Neural progenitor cell (in vitro differentiated cells): ENCODE data around the gene TMEM52B. TPM values are rescaled to one million over a fixed set of nuclear protein-coding genes. Genes with fewer than 3 reads are reported as not detected.

ENCODE experiments used
- DNase-seq: peaks from one replicate; pipeline ENCODE4 v3.0.0-alpha.2; 2016; ENCODE audit warnings: low spot score
- H2AFZ ChIP-seq: fragments of 200-600 bp; sonication (generic); replicated peaks from 2 replicates; pipeline ENCODE4 v1.6.1; 2016; ENCODE audit warnings: antibody characterized with exemption
- H3F3A ChIP-seq: fragments of 200-600 bp; sonication (generic); 2 replicates; pipeline ENCODE4 v1.6.1; 2016; ENCODE audit warnings: antibody characterized with exemption, low read depth
- H3K27ac ChIP-seq: fragments of 200-600 bp; sonication (generic); 2 replicates; pipeline ENCODE4 v1.5.1; 2016; ENCODE audit warnings: mild to moderate bottlenecking
- H3K27me3 ChIP-seq: fragments of 200-600 bp; sonication (generic); 2 replicates; pipeline ENCODE4 v1.6.1; 2016; ENCODE audit warnings: mild to moderate bottlenecking, moderate library complexity
- H3K36me3 ChIP-seq: fragments of 200-600 bp; sonication (generic); 2 replicates; pipeline ENCODE4 v1.5.1; 2016
- H3K4me1 ChIP-seq: fragments of 200-600 bp; sonication (generic); 2 replicates; pipeline ENCODE4 v1.6.1; 2016; ENCODE audit warnings: mixed run types
- H3K4me2 ChIP-seq: fragments of 200-600 bp; sonication (generic); 2 replicates; pipeline ENCODE4 v1.6.1; 2016
- H3K4me3 ChIP-seq: fragments of 200-600 bp; sonication (generic); 2 replicates; pipeline ENCODE4 v1.5.1; 2016
- H3K79me2 ChIP-seq: fragments of 200-600 bp; sonication (generic); 2 replicates; pipeline ENCODE4 v1.6.1; 2016; ENCODE audit warnings: low read depth
- H3K9ac ChIP-seq: fragments of 200-600 bp; sonication (generic); 2 replicates; pipeline ENCODE4 v1.6.1; 2016
- H3K9me3 ChIP-seq: fragments of 200-600 bp; sonication (generic); 2 replicates; pipeline ENCODE4 v1.5.1; 2016; ENCODE audit warnings: low read depth
- H4K20me1 ChIP-seq: fragments of 200-600 bp; sonication (generic); 2 replicates; pipeline ENCODE4 v1.6.1; 2016; ENCODE audit warnings: low read depth
- H3K27ac Mint-ChIP-seq: 3 replicates; pipeline ENCODE4 v1.8.0; 2021; ENCODE audit warnings: mixed read lengths
- H3K27me3 Mint-ChIP-seq: 2 replicates; pipeline ENCODE4 v1.8.0; 2022; ENCODE audit warnings: low read depth, mild to moderate bottlenecking, inconsistent platforms, moderate library complexity, mixed read lengths; ENCODE audit not compliant: insufficient read depth
- H3K36me3 Mint-ChIP-seq: 3 replicates; pipeline ENCODE4 v1.8.0; 2021; ENCODE audit warnings: mixed read lengths
- H3K4me1 Mint-ChIP-seq: 3 replicates; pipeline ENCODE4 v1.8.0; 2021; ENCODE audit warnings: mixed read lengths
- H3K4me3 Mint-ChIP-seq: 3 replicates; pipeline ENCODE4 v1.8.0; 2021; ENCODE audit warnings: mild to moderate bottlenecking, moderate library complexity, mixed read lengths
- H3K9me3 Mint-ChIP-seq: 3 replicates; pipeline ENCODE4 v1.8.0; 2020; ENCODE audit warnings: mixed read lengths
- EZH2 ChIP-seq: fragments of 200-600 bp; sonication (generic); IDR thresholded peaks from 2 replicates; pipeline ENCODE4 v1.6.1; 2017; ENCODE audit warnings: antibody characterized with exemption, mild to moderate bottlenecking, moderate library complexity
- EZH2phosphoT487 ChIP-seq: fragments of 200-600 bp; sonication (generic); IDR thresholded peaks from 2 replicates; pipeline ENCODE4 v1.6.1; 2017; ENCODE audit warnings: antibody characterized with exemption
- total RNA-seq: library from RNA; depleted of rRNA; stranded (reverse); fragments of >200 nt; gene quantifications from 2 replicates; pipeline ENCODE4 v1.2.3, GENCODE V29; 2015; ENCODE audit warnings: low replicate concordance
- TF ChIP-seq, protein P1 (sequence below): fragments of 200-600 bp; sonication (generic); IDR thresholded peaks from 2 replicates; pipeline ENCODE4 v1.5.1; 2017; ENCODE audit warnings: antibody characterized with exemption, mild to moderate bottlenecking

TMEM52B gene
- total RNA-seq, 1 donor from 2014 or later: not detected

DNA sequence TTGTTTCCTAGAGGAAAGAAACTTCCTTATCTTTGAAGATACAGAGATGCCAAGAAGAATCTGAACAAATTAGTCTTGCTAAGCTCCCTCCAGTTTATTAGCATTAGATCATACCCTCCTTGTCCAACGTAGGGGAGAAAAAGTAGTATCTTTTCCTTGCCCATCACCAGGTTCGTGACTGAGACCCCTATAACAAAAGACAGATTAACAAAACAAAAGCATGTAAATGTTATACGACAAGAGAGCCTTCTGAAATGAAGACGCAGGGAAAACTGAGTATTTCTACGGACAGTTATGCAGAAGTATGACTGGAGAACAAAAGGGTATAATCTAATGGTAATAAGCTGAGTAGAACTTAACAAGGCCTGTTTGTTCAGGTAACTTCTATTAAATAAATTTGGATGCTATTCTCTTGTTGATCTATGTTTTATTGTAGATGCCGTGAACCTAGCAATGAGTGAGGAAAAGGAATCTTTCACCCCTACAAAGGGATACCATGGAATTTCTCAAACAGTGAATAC lies 45.9 kb upstream of the TMEM52B start:
- no peaks in the 10 kb centered on the region for H3K27me3 Mint-ChIP-seq
- peaks cover 3% of the 10 kb centered on the region for H3K4me1 Mint-ChIP-seq
- no peak overlapping the region for H3K4me2 ChIP-seq

DNA sequence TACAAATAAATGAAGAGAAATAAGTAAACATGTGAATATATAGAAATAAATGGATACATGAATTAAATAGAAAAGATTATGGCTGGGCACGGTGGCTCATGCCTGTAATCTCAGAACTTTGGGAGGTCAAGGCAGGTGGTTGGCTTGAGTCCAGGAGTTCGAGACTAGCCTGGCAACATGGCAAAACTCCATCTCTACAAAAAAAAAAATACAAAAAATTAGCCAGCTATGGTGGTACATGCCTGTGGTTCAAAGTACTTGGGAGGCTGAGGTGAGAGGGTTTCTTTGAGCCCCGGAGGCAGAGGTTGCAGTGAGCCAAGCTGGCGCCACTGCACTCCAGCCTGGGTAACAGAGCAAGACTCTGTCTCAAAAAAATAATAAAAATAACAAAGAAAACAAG lies 43.7 kb upstream of the TMEM52B start:
- H3K27ac Mint-ChIP-seq: no peak overlapping the region
- Histone ChIP-seq H3K4me1 (no peaks in the 10 kb centered on the region), H2AFZ (no peak overlapping the region), H3K4me2 (no peak overlapping the region), H3K27me3 (no peaks in the 10 kb centered on the region), H3K4me3 (no peak overlapping the region), H3K9ac (no peak overlapping the region), H3K27ac (no peak overlapping the region), H3K36me3 (no peaks in the 10 kb centered on the region), H3F3A (no peaks in the 10 kb centered on the region), H3K9me3 (no peaks in the 10 kb centered on the region), H3K79me2 (no peaks in the 10 kb centered on the region), H4K20me1 (no peaks in the 10 kb centered on the region)
- no peaks in the 10 kb centered on the region for H3K36me3 Mint-ChIP-seq
- H3K9me3 Mint-ChIP-seq: no peaks in the 10 kb centered on the region
- DNase-seq: no peak
- peaks cover 3% of the 10 kb centered on the region for H3K4me1 Mint-ChIP-seq
- no peaks in the 10 kb centered on the region for H3K27me3 Mint-ChIP-seq
- H3K4me3 Mint-ChIP-seq: no peak overlapping the region
- TF ChIP-seq, protein P1, sequence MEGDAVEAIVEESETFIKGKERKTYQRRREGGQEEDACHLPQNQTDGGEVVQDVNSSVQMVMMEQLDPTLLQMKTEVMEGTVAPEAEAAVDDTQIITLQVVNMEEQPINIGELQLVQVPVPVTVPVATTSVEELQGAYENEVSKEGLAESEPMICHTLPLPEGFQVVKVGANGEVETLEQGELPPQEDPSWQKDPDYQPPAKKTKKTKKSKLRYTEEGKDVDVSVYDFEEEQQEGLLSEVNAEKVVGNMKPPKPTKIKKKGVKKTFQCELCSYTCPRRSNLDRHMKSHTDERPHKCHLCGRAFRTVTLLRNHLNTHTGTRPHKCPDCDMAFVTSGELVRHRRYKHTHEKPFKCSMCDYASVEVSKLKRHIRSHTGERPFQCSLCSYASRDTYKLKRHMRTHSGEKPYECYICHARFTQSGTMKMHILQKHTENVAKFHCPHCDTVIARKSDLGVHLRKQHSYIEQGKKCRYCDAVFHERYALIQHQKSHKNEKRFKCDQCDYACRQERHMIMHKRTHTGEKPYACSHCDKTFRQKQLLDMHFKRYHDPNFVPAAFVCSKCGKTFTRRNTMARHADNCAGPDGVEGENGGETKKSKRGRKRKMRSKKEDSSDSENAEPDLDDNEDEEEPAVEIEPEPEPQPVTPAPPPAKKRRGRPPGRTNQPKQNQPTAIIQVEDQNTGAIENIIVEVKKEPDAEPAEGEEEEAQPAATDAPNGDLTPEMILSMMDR: no peak

More for the DNA sequence above, 45.9 kb upstream of the TMEM52B start:
- H3K9ac ChIP-seq: no peak overlapping the region
- TF ChIP-seq EZH2phosphoT487: no peak
- no peak for TF ChIP-seq EZH2
- TF ChIP-seq, protein P1: no peak
- H3K9me3 Mint-ChIP-seq: no peaks in the 10 kb centered on the region
- H3K9me3 ChIP-seq: no peaks in the 10 kb centered on the region
- H3F3A ChIP-seq: no peaks in the 10 kb centered on the region
- no peak overlapping the region for H3K4me3 ChIP-seq
- H3K27me3 ChIP-seq: no peaks in the 10 kb centered on the region
- H4K20me1 ChIP-seq: no peaks in the 10 kb centered on the region
- H3K4me1 ChIP-seq: no peaks in the 10 kb centered on the region
- no peak overlapping the region for H3K4me3 Mint-ChIP-seq
- H3K27ac Mint-ChIP-seq: no peak overlapping the region
- no peaks in the 10 kb centered on the region for H3K36me3 Mint-ChIP-seq
- H2AFZ ChIP-seq: no peak overlapping the region
- DNase-seq: no peak
- H3K36me3 ChIP-seq: no peaks in the 10 kb centered on the region
- H3K79me2 ChIP-seq: no peaks in the 10 kb centered on the region
- H3K27ac ChIP-seq: no peak overlapping the region

DNA sequence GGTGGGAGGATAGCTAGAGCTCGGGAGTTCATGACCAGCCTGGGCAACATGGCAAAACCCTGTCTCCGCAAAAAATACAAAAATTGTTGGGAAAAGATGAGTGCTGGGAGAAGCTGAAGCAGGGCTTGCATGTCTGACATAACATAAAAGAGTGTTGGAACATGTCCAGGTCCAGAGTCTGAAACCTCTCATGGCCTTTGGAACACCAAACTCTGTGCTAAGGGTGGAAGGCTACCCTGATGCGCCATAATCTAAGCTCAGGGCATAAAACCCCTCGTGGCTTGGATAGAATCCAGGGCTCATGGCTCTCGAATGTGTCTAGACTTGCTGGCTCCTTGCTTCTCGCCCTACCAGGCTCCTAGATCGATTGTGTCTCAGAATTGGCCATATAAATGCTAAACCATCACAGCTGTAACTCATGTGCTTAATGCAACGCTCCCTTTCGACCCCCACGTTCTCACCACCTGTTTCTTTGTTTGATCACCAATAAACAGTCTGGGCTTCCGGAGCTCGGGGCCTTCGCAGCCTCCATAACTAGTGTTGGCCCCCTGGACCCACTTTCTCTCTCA lies 42.1 kb upstream of the TMEM52B start:
- H3F3A ChIP-seq: no peaks in the 10 kb centered on the region
- no peaks in the 10 kb centered on the region for H4K20me1 ChIP-seq
- H3K9ac ChIP-seq: no peak overlapping the region
- Mint-ChIP-seq H3K27me3 (no peaks in the 10 kb centered on the region), H3K27ac (no peak overlapping the region), H3K4me1 (peaks cover 3% of the 10 kb centered on the region), H3K36me3 (no peaks in the 10 kb centered on the region), H3K9me3 (no peaks in the 10 kb centered on the region), H3K4me3 (no peak overlapping the region)
- no peaks in the 10 kb centered on the region for H3K4me1 ChIP-seq
- H3K4me2 ChIP-seq: no peak overlapping the region
- no peaks in the 10 kb centered on the region for H3K79me2 ChIP-seq
- H2AFZ ChIP-seq: no peak overlapping the region
- no peak for DNase-seq
- no peak overlapping the region for H3K4me3 ChIP-seq
- H3K27ac ChIP-seq: no peak overlapping the region
- no peaks in the 10 kb centered on the region for H3K9me3 ChIP-seq
- TF ChIP-seq, protein P1: no peak
- TF ChIP-seq EZH2 (no peak), EZH2phosphoT487 (no peak)
- no peaks in the 10 kb centered on the region for H3K27me3 ChIP-seq
- no peaks in the 10 kb centered on the region for H3K36me3 ChIP-seq
